HepG2 (cell line): Measurements from ENCODE around the gene MTFR1L. TPM values are rescaled to one million over a fixed set of nuclear protein-coding genes. Genes with fewer than 3 reads are reported as not detected.

ENCODE experiments used
- ATAC-seq: fragments of 200-7000 bp; cut with Tn5 transposase; 3 replicates; pipeline ENCODE4 v1.9.1; 2020; ENCODE audit warnings: mild to moderate bottlenecking, moderate library complexity
- BruUV-seq: library from RNA; stranded (reverse); fragments of 400-500 nt; replicated peaks from 2 replicates; lab custom pipeline; 2021; lab: Mats Ljungman, UMichigan
- CTCF ChIA-PET: fragments of 300-600 bp; formaldehyde crosslinking; extraction: SDS; loops from one replicate; lab custom pipeline; 2021; ENCODE audit warnings: low total read pairs, inconsistent platforms, low intra/inter-chr PET ratio; lab: Yijun Ruan, JAX
- POLR2A ChIA-PET: fragments of 350-600 bp; sonication (Branson Sonifier 250); formaldehyde crosslinking; loops from one replicate; lab custom pipeline; 2020; ENCODE audit warnings: antibody characterized with exemption, inconsistent platforms; lab: Yijun Ruan, JAX
- DNase-seq: peaks from one replicate; pipeline ENCODE4 v3.0.0-alpha.2; 2015; ENCODE audit warnings: low spot score
- FAIRE-seq: peaks from 3 replicates; lab custom pipeline; 2011; peaks lifted over from hg19 to GRCh38; lab: Jason Lieb, UNC
- H2AFZ ChIP-seq: one replicate; pipeline ENCODE4 v1.6.1; 2011; ENCODE audit warnings: low read length, inconsistent platforms
- H3K27ac ChIP-seq: fragments of 300-600 bp; 3 replicates; pipeline ENCODE4 v1.8.0; 2011; ENCODE audit warnings: mixed run types, mild to moderate bottlenecking, mixed read lengths, low read length, inconsistent platforms; ENCODE audit not compliant: insufficient read depth; ENCODE audit errors: extremely low read length
- H3K27me3 ChIP-seq, 2 experiments: fragments of 200-600 bp in 1 of 2; 2 replicates in 1 of 2; 3 replicates in 1 of 2; pipeline versions ENCODE4 v1.6.0 to v1.8.0; 2011; ENCODE audit warnings: low read length in 2 of 2, mild to moderate bottlenecking in 2 of 2, moderate library complexity in 2 of 2, inconsistent platforms in 1 of 2; ENCODE audit not compliant: insufficient read depth in 2 of 2, control insufficient read depth in 1 of 2
- H3K36me3 ChIP-seq, 2 experiments: fragments of 200-600 bp in 1 of 2; replicated peaks in 1 of 2; 2 replicates in 1 of 2; 3 replicates in 1 of 2; pipeline versions ENCODE4 v1.5.1 to v1.8.0; 2011; ENCODE audit warnings: low read length in 2 of 2, inconsistent platforms in 1 of 2; ENCODE audit not compliant: insufficient read depth in 2 of 2, control insufficient read depth in 1 of 2
- H3K4me1 ChIP-seq: 2 replicates; pipeline ENCODE4 v1.5.1; 2012; ENCODE audit warnings: low read length, inconsistent platforms; ENCODE audit not compliant: insufficient read depth
- H3K4me2 ChIP-seq: 2 replicates; pipeline ENCODE4 v1.6.0; 2011; ENCODE audit warnings: low read depth, low read length, inconsistent platforms
- H3K4me3 ChIP-seq, 3 experiments: fragments of 200-600 bp in 1 of 3; sonication (generic), shearing (Covaris generic) in 1 of 3; replicated peaks in 1 of 3; 2 replicates each; pipeline ENCODE4 v1.5.1; 2011 to 2016; ENCODE audit warnings: low read length in 3 of 3, inconsistent platforms in 2 of 3, low read depth in 2 of 3, mild to moderate bottlenecking in 2 of 3, control low read depth in 1 of 3, mixed read lengths in 1 of 3; ENCODE audit not compliant: insufficient read depth in 1 of 3
- H3K79me2 ChIP-seq: one replicate; pipeline ENCODE4 v1.6.1; 2011; ENCODE audit warnings: low read length, inconsistent platforms; ENCODE audit not compliant: insufficient read depth
- H3K9ac ChIP-seq: 2 replicates; pipeline ENCODE4 v1.6.0; 2011; ENCODE audit warnings: mild to moderate bottlenecking, low read depth, low read length, inconsistent platforms; ENCODE audit not compliant: insufficient read depth
- H3K9me3 ChIP-seq: 2 replicates; pipeline ENCODE4 v1.5.1; 2012; ENCODE audit warnings: mild to moderate bottlenecking, low read length
- H4K20me1 ChIP-seq: 2 replicates; pipeline ENCODE4 v1.6.0; 2011; ENCODE audit warnings: inconsistent platforms, mild to moderate bottlenecking, low read length, moderate library complexity; ENCODE audit not compliant: insufficient read depth
- ADNP ChIP-seq: sonication (generic); formaldehyde crosslinking; IDR thresholded peaks from 2 replicates; pipeline ENCODE4 v1.4.0; 2020; ENCODE audit warnings: missing genetic modification reagents
- FOXM1 ChIP-seq: sonication (generic); formaldehyde crosslinking; IDR thresholded peaks from 2 replicates; pipeline ENCODE4 v1.5.0; 2020; ENCODE audit warnings: missing genetic modification reagents
- KDM1A ChIP-seq: IDR thresholded peaks from 2 replicates; pipeline ENCODE4 v1.6.1; 2016; ENCODE audit warnings: missing compliant biosample characterization
- RORA ChIP-seq: sonication (generic); formaldehyde crosslinking; IDR thresholded peaks from 2 replicates; pipeline ENCODE4 v1.5.0; 2020; ENCODE audit warnings: mild to moderate bottlenecking, missing genetic modification reagents, moderate library complexity
- XBP1 ChIP-seq: sonication (generic); formaldehyde crosslinking; IDR thresholded peaks from 2 replicates; pipeline ENCODE4 v1.5.0; 2020; ENCODE audit warnings: missing genetic modification reagents
- ZNF101 ChIP-seq: sonication (generic); formaldehyde crosslinking; IDR thresholded peaks from 2 replicates; pipeline ENCODE4 v1.4.0; 2020; ENCODE audit warnings: mild to moderate bottlenecking, low read depth, missing genetic modification reagents, borderline replicate concordance
- ZNF460 ChIP-seq: sonication (generic); formaldehyde crosslinking; IDR thresholded peaks from 2 replicates; pipeline ENCODE4 v1.5.1; 2020; ENCODE audit warnings: missing genetic modification reagents, mild to moderate bottlenecking, borderline replicate concordance
- WGBS: methylation state at CpG from one replicate; pipeline ENCODE4 v1.1.6; 2017; ENCODE audit warnings: low lambda C conversion rate; 5-methylcytosine and 5-hydroxymethylcytosine counted together
- in situ Hi-C: cut with HindIII; loops from 2 replicates; pipeline ENCODE4 v1.10.0; 2017; ENCODE audit warnings: low pct_unique_long_range_greater_than_20kb; ENCODE audit not compliant: extremely low pct_ligation_motif_present
- intact Hi-C: fragments of 100-400 bp; cut with micrococcal nuclease; formaldehyde crosslinking; loops from one replicate; pipeline ENCODE4 v1.10.0; 2022; ENCODE audit not compliant: unreplicated experiment
- polyA plus RNA-seq, 8 experiments: library from polyadenylated mRNA; depleted of rRNA in 3 of 8; stranded (reverse) in 7 of 8; unstranded in 1 of 8; fragments of >200 nt; fragmentation: Illumina TruSeq in 4 of 8; extraction: Trizol in 4 of 8; gene quantifications; 2 replicates each; pipeline versions ENCODE4 v1.2.1 to v1.2.3, GENCODE V29; 2011 to 2016; ENCODE audit warnings: low read depth in 4 of 8, missing spikeins in 1 of 8, mixed read lengths in 1 of 8; ENCODE audit not compliant: insufficient read depth in 1 of 8
- total RNA-seq, 5 experiments: library from RNA; depleted of rRNA; stranded (reverse); fragments of >200 nt; fragmentation: Illumina TruSeq; extraction: Trizol; gene quantifications; 2 replicates each; pipeline ENCODE4 v1.2.3, GENCODE V29; 2016; ENCODE audit warnings: low read depth in 1 of 5
- TF ChIP-seq, protein P1 (sequence below): sonication (generic); formaldehyde crosslinking; IDR thresholded peaks from 2 replicates; pipeline ENCODE4 v1.5.1; 2020; ENCODE audit warnings: missing genetic modification reagents, mild to moderate bottlenecking, borderline replicate concordance
- TF ChIP-seq, protein P2 (sequence below): sonication (generic); formaldehyde crosslinking; IDR thresholded peaks from 2 replicates; pipeline ENCODE4 v1.5.1; 2020; ENCODE audit warnings: mild to moderate bottlenecking, moderate library complexity, missing genetic modification reagents
- TF ChIP-seq, protein P3 (sequence below): IDR thresholded peaks from 2 replicates; pipeline ENCODE4 v1.6.1; 2018; ENCODE audit warnings: missing genetic modification reagents, mild to moderate bottlenecking, missing compliant biosample characterization
- TF ChIP-seq, protein P4 (sequence below): sonication (generic); formaldehyde crosslinking; IDR thresholded peaks from 2 replicates; pipeline ENCODE4; 2020; ENCODE audit warnings: missing genetic modification reagents, mild to moderate bottlenecking, borderline replicate concordance
- TF ChIP-seq, protein P5 (sequence below): sonication (generic); formaldehyde crosslinking; IDR thresholded peaks from 2 replicates; pipeline ENCODE4 v1.4.0; 2020; ENCODE audit warnings: missing genetic modification reagents

MTFR1L gene
- total and polyA plus RNA-seq, 2 of the 13 experiments (the other 11 are each of a cell fraction or from before 2014, with no cell fraction given) = 38.0 to 55.7 TPM

DNA sequence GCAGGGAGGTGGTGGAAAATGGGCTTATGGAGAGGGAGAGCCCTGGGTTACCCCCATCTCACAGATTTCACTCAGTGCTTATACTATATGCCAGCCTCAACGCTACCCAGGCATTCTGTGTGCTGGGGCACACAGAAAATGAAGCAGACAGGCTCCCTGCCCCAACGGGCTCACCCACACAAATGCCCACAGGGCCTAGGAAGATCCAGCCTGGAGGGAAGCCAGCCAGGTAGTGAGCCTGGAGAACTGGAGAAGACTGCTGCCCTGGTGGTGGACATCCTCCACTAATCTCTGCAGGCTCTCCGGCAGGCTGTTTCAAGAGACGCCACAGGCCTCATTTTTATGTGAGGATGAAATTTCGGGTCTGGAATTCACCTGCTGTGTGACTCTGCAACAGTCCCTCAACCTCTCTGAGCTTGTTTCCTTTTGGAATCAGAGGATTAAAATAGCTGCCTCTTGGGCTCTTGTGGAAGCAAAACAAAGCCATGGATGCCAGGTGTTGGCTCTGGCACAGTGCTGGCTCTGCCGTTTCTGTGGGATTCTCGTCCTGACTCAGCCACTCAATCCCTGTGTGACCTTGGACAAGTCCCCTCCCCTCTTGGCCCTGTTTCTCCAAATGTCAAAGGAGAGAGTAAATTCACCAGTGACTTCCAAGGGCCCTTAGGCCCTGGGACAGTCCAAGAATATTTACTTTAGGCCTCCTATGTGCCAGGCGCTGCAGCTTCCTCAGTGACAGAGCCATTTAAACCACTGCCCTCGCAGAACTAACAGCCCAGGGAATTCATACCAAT, 52.1 kb downstream of the MTFR1L start:
- no peak for DNase-seq
- Histone ChIP-seq H3K27me3 (no peaks in the 10 kb centered on the region; a peak in 1 of 5 replicates), H2AFZ (no peak overlapping the region), H3K4me2 (peak overlapping the region; percentile 81), H3K36me3 (no peaks in the 10 kb centered on the region), H3K9me3 (no peaks in the 10 kb centered on the region), H3K27ac (peak overlapping the region; percentile 76), H3K79me2 (peaks cover 22% of the 10 kb centered on the region), H3K4me3 (peak overlapping the region; percentile 5 to 56 (median 31); a peak in 3 of 6 replicates), H3K4me1 (peaks cover 89% of the 10 kb centered on the region), H4K20me1 (no peaks in the 10 kb centered on the region), H3K9ac (peak overlapping the region; percentile 31)
- ChIA-PET CTCF (no interaction called here), POLR2A (interaction anchor here (1.2 kb wide), 1 partner anchor 11 kb away, joined by 4 read pairs; no protein-coding TSS in a partner anchor)
- intact Hi-C loops = no loop called here
- ATAC-seq = no peak
- no TSS peak for BruUV-seq
- WGBS = 50% methylated on average over 9 of the region's 9 CpGs
- in situ Hi-C loops = no loop called here
- FAIRE-seq = no peak
- no peak for TF ChIP-seq RORA
- TF ChIP-seq, protein P1, sequence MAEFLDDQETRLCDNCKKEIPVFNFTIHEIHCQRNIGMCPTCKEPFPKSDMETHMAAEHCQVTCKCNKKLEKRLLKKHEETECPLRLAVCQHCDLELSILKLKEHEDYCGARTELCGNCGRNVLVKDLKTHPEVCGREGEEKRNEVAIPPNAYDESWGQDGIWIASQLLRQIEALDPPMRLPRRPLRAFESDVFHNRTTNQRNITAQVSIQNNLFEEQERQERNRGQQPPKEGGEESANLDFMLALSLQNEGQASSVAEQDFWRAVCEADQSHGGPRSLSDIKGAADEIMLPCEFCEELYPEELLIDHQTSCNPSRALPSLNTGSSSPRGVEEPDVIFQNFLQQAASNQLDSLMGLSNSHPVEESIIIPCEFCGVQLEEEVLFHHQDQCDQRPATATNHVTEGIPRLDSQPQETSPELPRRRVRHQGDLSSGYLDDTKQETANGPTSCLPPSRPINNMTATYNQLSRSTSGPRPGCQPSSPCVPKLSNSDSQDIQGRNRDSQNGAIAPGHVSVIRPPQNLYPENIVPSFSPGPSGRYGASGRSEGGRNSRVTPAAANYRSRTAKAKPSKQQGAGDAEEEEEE = no peak
- TF ChIP-seq KDM1A (CRISPR knock-in tag) = peak; percentile 27; the same call in 1 of the 2 replicates
- TF ChIP-seq ADNP = 0 out of 2 replicates have a peak, but pooled peaks have one; percentile 26
- TF ChIP-seq, protein P2, sequence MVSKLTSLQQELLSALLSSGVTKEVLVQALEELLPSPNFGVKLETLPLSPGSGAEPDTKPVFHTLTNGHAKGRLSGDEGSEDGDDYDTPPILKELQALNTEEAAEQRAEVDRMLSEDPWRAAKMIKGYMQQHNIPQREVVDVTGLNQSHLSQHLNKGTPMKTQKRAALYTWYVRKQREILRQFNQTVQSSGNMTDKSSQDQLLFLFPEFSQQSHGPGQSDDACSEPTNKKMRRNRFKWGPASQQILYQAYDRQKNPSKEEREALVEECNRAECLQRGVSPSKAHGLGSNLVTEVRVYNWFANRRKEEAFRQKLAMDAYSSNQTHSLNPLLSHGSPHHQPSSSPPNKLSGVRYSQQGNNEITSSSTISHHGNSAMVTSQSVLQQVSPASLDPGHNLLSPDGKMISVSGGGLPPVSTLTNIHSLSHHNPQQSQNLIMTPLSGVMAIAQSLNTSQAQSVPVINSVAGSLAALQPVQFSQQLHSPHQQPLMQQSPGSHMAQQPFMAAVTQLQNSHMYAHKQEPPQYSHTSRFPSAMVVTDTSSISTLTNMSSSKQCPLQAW (CRISPR knock-in tag) = no peak
- TF ChIP-seq, protein P3, sequence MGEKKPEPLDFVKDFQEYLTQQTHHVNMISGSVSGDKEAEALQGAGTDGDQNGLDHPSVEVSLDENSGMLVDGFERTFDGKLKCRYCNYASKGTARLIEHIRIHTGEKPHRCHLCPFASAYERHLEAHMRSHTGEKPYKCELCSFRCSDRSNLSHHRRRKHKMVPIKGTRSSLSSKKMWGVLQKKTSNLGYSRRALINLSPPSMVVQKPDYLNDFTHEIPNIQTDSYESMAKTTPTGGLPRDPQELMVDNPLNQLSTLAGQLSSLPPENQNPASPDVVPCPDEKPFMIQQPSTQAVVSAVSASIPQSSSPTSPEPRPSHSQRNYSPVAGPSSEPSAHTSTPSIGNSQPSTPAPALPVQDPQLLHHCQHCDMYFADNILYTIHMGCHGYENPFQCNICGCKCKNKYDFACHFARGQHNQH = no peak
- no peak for TF ChIP-seq ZNF101 (CRISPR knock-in tag)
- TF ChIP-seq XBP1 (CRISPR knock-in tag) = no peak
- no peak for TF ChIP-seq FOXM1 (CRISPR knock-in tag)
- TF ChIP-seq, protein P4, sequence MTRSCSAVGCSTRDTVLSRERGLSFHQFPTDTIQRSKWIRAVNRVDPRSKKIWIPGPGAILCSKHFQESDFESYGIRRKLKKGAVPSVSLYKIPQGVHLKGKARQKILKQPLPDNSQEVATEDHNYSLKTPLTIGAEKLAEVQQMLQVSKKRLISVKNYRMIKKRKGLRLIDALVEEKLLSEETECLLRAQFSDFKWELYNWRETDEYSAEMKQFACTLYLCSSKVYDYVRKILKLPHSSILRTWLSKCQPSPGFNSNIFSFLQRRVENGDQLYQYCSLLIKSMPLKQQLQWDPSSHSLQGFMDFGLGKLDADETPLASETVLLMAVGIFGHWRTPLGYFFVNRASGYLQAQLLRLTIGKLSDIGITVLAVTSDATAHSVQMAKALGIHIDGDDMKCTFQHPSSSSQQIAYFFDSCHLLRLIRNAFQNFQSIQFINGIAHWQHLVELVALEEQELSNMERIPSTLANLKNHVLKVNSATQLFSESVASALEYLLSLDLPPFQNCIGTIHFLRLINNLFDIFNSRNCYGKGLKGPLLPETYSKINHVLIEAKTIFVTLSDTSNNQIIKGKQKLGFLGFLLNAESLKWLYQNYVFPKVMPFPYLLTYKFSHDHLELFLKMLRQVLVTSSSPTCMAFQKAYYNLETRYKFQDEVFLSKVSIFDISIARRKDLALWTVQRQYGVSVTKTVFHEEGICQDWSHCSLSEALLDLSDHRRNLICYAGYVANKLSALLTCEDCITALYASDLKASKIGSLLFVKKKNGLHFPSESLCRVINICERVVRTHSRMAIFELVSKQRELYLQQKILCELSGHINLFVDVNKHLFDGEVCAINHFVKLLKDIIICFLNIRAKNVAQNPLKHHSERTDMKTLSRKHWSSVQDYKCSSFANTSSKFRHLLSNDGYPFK (CRISPR knock-in tag) = 0 out of 2 replicates have a peak, but pooled peaks have one; percentile 8
- TF ChIP-seq, protein P5, sequence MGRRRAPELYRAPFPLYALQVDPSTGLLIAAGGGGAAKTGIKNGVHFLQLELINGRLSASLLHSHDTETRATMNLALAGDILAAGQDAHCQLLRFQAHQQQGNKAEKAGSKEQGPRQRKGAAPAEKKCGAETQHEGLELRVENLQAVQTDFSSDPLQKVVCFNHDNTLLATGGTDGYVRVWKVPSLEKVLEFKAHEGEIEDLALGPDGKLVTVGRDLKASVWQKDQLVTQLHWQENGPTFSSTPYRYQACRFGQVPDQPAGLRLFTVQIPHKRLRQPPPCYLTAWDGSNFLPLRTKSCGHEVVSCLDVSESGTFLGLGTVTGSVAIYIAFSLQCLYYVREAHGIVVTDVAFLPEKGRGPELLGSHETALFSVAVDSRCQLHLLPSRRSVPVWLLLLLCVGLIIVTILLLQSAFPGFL (CRISPR knock-in tag) = no peak
- TF ChIP-seq ZNF460 (CRISPR knock-in tag) = no peak
